GM21381 (cell line): ENCODE results near the gene LPAR3.

ENCODE experiments used
- ATAC-seq: cut with Tn5 transposase; IDR thresholded peaks from one replicate; pipeline ENCODE4 v1.9.1; 2021; ENCODE audit warnings: mild to moderate bottlenecking, moderate library complexity; ENCODE audit not compliant: unreplicated experiment

The LPAR3 gene

DNA sequence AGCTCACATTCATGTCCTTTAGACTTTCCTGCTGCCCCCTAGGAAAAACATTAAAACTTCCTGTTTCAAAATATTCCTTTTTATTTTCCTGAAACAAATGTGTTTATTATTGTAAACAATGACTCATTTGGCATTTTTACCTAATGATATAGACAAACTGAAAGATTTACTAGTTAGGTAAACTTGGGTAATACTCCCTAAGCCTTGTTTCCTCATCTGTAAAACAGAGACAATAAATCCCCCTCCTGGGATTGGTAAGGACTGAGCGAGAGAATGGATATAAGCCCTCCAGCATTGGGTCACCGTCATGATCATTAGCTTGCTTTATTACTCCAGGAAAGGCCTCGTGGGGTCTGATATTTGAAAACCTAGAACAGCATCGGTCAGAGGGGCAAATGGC, 59.8 kb downstream of the LPAR3 start:
- no peak for ATAC-seq

DNA sequence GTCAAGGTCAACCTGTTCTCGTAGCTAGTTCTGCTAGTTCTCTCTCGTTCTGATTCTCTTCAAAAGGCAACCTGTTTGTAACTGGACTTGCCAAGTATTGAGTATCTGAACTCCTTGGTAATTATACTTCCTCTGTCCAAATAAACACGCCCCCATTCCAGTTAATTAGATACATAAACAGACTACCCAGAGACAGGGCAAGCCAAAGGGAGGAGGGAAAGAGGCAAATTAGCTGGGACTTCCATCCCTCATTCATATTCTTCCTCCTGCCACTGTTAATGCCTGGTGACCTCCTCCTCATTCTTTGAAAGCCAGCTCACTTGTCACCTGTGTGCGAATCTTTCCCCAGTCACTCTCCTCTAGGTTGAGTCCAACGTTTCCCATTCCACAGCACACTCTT, 62.9 kb downstream of the LPAR3 start:
- no peak for ATAC-seq

DNA sequence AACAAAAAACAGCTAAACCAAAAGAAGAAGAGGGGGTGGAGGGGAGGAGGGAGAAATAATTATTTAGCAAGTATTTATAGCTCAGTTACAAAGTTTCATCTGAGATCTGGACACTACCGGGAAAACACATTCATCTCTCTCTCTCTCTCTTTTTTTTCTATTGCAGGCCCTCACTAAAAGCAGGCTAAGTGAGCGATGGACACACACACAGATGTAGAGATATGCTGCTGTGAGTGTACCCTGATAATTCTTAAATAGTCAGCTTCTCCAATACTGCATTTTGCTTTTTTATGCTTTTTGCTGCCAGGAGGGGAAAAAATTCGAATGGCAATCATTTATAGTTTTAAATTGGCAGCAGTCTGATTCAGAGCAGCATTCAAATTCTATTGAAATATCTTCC, 65.0 kb downstream of the LPAR3 start:
- no peak for ATAC-seq

DNA sequence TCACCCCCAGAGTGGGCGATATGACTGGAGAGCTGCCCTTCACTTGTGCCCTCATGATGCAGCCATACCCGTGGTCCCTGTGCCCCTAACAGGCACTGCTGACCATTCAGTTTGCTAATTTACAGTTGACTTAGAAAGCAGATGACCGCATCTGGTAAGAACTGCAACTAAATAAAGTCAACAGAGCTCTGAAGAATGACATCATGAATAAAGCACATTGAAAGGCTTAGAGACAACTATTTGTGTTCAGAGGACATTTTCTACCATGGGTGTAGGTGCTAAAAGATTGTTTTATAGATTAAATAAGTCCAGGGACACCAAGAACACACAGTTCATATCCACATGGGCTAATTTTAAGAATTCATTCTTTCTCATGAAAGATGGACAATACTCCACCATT, 65.5 kb downstream of the LPAR3 start:
- ATAC-seq, result no peak

DNA sequence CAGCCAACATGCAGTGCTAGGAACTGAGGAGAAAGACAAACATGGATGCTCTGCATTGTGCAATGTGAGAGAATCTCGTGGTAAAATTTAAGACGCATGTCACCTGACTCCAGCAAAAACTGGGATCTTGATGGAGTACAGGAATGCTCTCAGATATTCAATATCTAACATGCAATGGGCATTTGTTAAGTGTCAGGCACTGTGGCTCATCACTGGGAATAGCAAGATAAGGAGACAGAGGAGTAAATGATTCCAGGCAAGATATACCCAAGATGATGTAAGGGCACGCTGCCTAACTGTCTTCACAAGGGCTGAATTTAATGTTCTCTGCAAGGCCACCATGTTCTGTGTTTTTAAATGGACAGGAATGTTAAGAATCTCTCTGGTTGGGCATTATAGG, 67.8 kb downstream of the LPAR3 start:
- no peak for ATAC-seq

DNA sequence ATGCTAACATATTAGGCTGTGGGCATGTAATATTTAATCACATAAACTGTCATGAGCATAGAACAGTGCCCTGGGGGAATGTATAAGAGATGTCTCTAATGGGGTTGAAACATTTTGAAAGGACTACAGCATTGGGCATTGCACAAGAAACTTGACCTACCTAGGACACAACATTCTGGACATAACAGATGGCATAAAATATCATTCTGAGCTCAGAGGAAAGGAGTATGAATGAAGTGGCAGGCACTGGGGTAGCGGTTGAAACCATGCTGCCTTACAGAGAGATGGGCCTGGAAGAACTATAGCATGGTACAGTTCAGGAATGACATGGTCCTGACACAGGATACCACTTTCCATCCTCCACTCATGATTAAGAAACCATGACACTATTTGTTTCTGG, 69.0 kb downstream of the LPAR3 start:
- no peak for ATAC-seq

DNA sequence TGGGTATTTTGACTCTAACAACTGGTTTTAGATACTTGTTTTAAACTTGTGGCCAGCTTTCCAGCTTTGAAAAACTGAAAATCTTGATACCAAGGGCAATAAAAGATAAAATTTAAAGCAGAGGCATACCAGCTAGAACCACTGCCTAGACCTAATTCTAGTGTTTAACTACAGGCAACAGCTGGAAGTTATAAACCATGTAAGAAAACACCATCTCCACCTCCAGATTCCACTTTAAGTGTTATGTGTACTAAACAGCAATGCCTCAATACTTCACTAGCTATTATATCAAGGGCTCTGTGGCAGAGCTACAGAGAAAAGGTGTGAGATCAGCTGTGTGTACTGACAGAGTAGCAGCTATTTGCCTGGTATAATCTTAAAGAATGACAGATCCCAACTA, 69.5 kb downstream of the LPAR3 start:
- no peak for ATAC-seq

DNA sequence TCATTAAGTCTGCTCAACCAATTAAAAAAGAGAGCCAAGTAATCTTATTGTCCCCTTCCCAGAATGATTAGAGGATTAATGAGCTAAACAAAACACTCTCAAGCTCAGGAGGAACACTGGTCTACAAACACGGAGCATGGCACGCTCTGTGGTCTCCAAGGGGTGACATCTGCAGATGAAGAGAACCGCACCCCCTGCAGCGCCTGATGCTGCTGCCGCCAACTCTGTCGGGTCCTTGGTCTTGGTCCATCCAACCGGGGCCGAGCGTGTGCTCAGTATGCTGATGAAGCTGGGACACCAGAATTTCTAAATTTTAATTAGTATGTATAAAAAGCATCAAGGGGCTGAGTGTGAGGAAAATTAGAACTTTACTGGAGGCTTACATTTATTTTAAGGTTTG, 82.7 kb downstream of the LPAR3 start:
- ATAC-seq, result no peak

DNA sequence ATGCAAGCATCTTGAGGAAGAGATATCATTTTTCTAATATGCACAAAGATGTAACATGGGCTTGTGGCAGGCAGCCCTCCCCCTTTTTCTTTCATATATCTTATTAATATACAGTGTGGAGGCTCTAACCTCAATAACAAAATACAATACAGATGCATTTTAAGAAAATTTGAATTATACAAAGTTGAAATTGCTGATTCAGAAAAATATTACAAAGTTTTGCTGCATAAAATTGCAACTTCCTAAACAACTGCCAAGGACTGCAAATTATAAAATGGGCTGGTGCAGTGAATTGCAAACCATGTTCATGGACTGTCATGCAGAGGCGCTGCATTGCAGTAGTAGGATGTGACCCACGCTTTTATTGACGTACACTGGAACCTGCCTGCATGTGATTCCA, 84.0 kb downstream of the LPAR3 start:
- no peak for ATAC-seq

DNA sequence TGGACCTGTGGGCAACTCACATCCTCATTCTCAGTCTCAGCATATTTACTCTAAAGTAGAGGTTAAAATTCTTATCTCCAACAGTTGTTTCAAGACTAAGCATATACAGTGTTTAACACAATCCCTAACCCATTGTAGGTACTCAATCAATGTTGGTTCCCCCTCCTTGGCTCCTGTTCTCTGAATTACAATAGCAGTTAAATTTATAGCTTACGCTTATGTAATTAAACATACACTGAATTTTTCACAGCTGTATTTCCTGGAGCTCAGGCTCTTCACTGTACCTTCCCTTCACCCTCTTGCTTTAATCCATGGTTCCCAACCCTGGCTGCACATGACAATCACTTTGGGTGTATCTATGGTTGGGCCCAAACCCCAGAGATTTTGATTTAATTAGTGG, 89.4 kb downstream of the LPAR3 start:
- no peak for ATAC-seq

DNA sequence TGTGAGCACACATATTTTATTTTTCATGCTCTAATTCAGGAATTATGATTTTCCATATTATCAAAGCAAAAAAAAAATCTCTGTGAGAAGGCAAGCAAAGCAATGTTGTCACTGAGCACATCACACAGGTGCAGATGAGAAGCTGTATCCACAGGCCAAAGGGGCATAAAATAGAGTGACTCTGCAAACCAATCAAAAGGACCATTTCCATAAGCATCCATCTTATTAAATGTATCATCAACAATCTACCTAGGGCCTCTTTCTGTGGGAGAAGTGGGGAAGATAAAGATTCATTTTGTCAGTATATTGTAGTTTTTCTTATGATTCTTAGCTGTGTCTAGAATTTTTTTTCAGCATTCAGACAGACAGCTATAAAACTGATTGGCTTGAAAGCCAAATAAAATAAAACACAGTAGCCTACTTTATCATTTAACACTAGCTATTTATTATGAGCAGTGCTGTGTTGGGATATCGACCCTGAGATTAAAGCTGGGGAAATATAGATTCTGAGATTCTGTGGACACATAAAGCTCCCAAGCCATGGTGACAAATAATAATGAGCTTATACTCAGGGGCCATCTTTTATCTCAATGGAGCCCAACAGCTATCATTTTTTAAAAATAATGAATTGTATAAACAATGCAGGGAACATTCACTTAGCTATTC, 90.3 kb downstream of the LPAR3 start:
- no peak for ATAC-seq

DNA sequence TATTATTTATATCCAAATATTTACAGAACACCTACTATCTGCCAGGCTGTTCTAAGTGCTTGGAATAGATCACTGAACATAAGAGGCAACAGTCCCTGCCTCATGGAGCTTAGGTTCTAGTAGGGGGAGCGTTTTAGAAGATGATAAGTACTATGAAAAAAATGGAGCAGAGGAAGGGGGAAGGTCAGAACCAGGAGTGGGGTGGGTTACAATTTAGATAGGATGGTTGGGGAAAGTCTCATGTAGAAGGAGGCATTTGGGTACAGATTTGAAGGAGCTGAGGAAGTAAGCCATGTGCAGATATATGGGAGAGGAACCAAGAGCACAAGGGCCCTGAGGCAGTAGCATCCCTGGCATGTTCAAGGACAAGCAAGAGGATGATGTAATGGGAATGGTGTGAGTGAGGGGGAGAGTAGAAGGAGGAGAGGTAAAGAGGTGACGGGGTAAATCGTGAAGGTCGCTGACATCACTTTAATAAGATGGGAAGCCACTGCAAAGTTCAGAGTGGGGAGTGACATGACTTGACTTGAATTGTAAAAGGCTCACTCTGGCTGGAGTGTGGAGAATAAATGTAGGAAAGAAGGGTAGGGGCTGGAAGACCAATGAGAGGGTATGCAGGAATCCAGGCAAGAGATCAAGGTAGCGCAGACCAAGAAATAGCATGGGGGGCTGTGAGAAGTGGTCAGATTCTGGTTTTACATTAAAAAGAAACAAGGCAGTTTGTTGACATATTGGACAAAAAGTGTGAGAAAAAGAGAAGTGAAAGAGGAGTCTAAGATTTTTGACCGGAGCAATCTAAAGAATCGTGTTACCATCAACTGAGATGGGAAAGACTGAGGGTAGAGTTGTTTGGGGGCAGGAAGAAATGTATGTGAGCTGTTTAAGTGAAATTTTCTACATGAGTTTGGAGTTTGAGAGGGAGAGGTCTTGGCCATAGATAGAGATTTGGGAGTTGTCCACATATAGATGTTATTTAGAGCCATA, 92.6 kb downstream of the LPAR3 start:
- ATAC-seq, result no peak

DNA sequence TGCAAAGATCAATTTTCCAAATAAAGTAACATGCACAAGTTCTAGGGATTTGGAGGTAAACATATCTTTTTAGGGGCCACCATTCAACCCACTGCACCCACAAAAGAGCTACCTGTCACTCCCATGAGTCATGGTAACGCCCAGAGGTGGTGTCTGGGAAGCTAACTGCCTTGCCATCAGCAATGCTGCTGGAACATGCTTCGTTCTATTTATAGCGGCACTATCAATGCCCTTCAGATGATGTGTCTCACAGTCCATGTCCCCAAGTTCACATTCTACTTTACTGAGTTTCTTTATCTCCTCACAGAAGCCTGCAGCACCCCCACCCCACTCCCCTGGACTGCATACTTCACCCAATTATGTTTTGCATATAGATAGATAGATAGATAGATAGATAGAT, 95.4 kb downstream of the LPAR3 start:
- ATAC-seq, result no peak

DNA sequence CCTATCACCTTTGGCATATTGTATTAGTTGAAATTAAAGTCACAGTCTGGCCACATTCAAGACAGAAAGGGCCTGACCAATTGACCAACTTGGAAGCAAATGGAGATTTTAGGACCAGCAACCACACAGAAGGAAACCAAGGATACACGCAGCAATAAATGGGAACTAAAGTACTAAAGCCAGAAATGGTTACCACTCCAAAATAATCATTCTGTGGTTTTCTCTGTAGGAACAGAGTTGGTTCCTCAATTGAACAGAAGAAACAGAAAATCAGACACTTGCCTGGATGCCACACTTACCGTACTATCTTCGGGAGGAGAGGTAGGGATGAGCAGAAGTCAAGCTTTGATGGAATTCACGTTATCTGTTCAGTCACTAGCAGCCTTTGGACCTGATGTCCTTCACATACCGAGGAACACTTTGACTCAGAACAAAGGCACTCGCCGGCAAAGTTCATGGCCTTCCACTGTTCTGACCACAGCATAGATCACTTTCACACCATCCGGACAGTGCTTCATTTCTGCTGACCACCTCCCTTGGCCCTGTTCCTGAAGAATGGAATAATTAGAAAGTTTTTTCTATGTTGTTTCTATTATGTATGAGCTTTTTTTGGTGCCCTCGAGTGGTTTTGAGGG, 96.9 kb downstream of the LPAR3 start:
- ATAC-seq, result no peak

DNA sequence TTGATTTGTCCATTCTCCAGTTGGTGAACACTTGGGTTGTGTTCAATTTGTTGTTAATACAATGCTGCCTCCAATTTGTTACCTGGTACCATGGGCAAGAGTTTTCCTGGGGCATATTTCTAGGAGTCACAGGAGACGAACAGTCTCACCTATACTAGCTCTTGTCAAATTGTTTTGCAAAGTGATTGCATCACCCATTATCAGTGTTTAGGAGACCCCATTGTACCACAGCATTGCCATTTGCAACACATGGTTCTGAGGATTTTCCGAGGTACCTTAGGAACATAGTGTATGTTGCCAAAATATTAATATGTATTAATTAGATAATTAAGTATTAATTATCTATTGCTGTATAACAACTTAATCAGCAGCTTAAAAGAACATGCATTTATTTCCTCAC, 97.8 kb downstream of the LPAR3 start:
- no peak for ATAC-seq

DNA sequence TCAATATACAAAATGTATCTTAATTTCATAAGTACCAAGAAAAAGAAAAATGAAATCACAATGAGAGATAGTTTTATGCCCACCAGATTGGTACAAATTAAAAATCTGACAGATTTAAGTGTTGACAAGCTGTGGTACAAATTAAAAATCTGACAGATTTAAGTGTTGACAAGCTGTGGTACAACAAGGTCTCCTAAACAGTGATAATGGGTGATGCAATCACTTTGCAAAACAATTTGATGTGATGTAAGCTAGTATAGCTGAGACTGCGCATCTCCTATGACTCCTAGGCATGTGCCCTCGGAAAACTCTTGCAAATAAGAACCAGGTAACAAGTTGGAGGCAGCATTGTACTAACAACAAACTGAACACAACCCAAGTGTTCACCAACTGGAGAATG, 100.6 kb downstream of the LPAR3 start:
- ATAC-seq, result no peak

DNA sequence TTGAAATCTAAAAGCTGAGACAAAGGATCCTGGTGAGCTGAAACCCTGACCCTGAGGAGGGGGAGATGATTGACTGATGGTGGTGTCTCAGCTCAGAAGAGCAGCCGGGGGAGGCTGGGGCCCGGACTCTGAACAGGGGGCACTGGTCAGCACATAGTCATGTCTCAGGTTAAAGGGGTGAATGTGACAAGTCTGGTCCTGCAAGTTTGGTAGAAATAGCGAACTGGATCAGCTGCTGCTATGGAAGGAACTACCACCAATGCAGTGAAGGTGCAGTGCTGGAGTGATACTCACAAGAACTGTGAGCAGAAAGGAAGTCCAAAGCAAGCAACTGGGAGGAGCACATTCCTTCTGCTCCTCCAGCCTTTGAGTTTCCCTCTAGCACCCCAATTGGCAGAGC, 104.0 kb downstream of the LPAR3 start:
- ATAC-seq, result no peak

DNA sequence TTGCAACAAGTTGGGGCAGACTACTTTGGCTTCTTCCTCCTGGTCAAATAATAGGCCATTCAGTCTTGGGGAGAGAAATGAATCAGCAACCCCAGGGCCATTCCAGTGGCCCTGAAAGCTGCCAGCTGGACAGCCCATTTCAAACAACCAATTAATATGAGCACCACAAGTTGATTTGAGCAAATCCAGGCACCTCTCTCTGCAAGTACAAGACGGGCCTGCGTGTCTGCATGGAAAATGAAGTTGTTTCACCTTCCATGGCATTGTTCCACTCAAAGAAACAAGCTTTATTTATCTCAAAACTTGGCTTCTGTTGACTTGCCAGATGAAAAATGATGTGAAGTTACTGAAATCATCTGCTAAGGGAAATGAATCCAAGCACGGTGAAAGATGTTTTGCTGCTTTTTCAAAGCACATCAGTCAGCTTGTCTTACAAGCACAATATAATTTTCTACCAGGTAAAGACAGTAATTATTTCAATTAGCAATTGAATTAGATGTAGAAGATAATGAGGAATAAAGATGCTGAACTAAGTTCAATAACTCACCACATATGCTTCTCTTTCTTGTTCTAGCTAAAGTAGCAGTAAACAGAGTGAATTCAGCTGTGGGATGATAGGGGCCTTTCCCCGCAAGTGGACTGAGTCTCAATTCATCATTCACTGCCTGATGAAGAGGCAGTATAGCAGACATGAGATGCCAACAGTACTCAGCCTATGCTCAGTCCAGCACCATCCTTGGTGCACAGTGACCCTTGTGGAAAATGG, 107.6 kb downstream of the LPAR3 start:
- ATAC-seq, result no peak

DNA sequence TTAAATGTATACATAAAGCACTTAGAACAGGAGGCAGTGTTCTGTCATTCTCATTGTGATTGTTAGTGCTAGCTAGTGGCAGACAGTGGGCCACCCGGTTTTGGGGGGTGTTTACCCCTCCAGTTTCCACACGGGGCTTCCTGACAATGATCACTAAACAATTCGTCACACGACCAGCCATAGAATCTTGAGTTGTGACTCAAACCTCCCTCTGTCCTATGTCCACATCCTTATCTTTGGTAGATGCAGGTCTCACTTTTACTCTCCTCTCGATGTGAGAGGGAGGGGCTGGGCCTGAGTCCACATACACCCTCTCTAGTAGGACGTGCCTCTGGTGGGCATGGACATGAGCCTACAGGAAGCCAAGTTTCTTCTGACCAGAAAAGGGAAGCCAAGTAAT, 110.1 kb downstream of the LPAR3 start:
- ATAC-seq, result no peak

DNA sequence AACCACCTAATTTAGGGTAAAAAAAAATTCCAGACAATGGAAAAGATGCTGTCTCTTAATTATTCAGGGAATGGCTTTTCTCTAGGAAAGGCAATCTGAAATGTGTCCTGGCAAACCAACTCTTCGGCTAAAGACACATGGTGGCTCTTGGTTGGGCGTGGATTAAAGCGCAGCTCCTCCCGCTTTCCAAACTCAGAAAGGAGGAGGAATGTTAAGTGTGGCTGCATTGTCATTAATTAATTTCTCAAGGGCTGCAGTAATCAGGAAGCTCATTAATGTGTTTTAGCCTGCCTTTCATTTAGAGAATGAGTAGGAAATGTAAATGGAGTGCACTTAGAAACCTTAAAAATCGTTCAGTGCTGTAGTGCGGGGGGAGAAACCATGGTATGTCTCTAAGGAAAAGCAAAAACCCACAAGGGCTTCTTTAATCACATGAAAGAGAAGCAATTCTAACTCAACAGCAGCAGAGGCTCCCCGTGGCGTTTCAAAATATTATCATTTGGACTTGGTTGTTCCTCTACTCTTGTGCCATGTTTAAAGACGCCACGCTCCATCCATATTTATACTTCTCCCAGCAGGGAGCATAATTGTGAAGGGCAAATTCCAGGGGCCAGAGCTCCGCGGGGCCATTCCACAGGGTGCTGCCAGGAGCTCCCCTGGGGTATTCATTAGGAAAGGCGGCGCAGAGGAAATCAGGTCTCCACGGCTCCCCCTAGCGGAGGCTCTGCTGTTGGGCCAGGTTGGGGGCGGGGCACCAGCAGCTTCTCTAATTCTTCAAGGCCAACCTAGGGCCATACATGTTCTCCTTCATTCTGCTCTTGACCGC, 110.8 kb downstream of the LPAR3 start:
- ATAC-seq, result peak; percentile 69
